H9 (cell line): ENCODE measurements around the gene HERC4. TPM values are rescaled to one million over a fixed set of nuclear protein-coding genes. Genes with fewer than 3 reads are reported as not detected.

Experiments
- DNase-seq: peaks from one replicate; pipeline ENCODE4 v3.0.0-alpha.2; 2017
- H2AFZ ChIP-seq: one replicate; pipeline ENCODE4 v1.6.1; 2013; ENCODE audit warnings: mild to moderate bottlenecking, low read length, control low read depth, moderate library complexity
- H2AK5ac ChIP-seq: 2 replicates; pipeline ENCODE4 v1.6.1; 2013; ENCODE audit warnings: low read length, control low read depth, mixed read lengths; ENCODE audit not compliant: insufficient read length
- H2BK120ac ChIP-seq: one replicate; pipeline ENCODE4 v1.6.1; 2013; ENCODE audit warnings: low read depth, mild to moderate bottlenecking, low read length, control low read depth, inconsistent platforms; ENCODE audit not compliant: poor library complexity, severe bottlenecking
- H2BK12ac ChIP-seq: 2 replicates; pipeline ENCODE4 v1.6.1; 2013; ENCODE audit warnings: low read length, control low read depth, mixed read lengths, low read depth; ENCODE audit not compliant: insufficient read length
- H2BK15ac ChIP-seq: 2 replicates; pipeline ENCODE4 v1.6.1; 2013; ENCODE audit warnings: low read depth, low read length, control low read depth
- H2BK20ac ChIP-seq: one replicate; pipeline ENCODE4 v1.6.1; 2013; ENCODE audit warnings: low read depth, mild to moderate bottlenecking, low read length, control low read depth, inconsistent platforms; ENCODE audit not compliant: poor library complexity, severe bottlenecking
- H2BK5ac ChIP-seq: 2 replicates; pipeline ENCODE4 v1.6.1; 2013; ENCODE audit warnings: low read length, control low read depth, mixed read lengths; ENCODE audit not compliant: insufficient read length
- H3K14ac ChIP-seq: 2 replicates; pipeline ENCODE4 v1.6.1; 2013; ENCODE audit warnings: low read length, control low read depth; ENCODE audit not compliant: insufficient read depth
- H3K18ac ChIP-seq: 2 replicates; pipeline ENCODE4 v1.6.1; 2013; ENCODE audit warnings: low read depth, mild to moderate bottlenecking, mixed read lengths, low read length, control low read depth; ENCODE audit not compliant: insufficient read length
- H3K23ac ChIP-seq: 2 replicates; pipeline ENCODE4 v1.6.1; 2013; ENCODE audit warnings: low read length, control low read depth, mixed read lengths, low read depth; ENCODE audit not compliant: insufficient read length
- H3K23me2 ChIP-seq: 2 replicates; pipeline ENCODE4 v1.6.1; 2013; ENCODE audit warnings: low read depth, mild to moderate bottlenecking, mixed read lengths, low read length, control low read depth; ENCODE audit not compliant: insufficient read length, poor library complexity, severe bottlenecking
- H3K27ac ChIP-seq: 2 replicates; pipeline ENCODE4 v1.5.1; 2013; ENCODE audit warnings: low read length, control low read depth, mixed read lengths, low read depth; ENCODE audit not compliant: insufficient read length
- H3K27me3 ChIP-seq: 2 replicates; pipeline ENCODE4 v1.6.1; 2013; ENCODE audit warnings: low read length, control low read depth, inconsistent platforms; ENCODE audit not compliant: insufficient read depth
- H3K4ac ChIP-seq: 2 replicates; pipeline ENCODE4 v1.6.1; 2013; ENCODE audit warnings: low read depth, mild to moderate bottlenecking, control low read depth, inconsistent platforms, low read length, moderate library complexity
- H3K4me1 ChIP-seq: 2 replicates; pipeline ENCODE4 v1.6.1; 2013; ENCODE audit warnings: low read length, control low read depth, inconsistent platforms; ENCODE audit not compliant: insufficient read depth
- H3K4me2 ChIP-seq: 2 replicates; pipeline ENCODE4 v1.6.1; 2013; ENCODE audit warnings: low read length, control low read depth, mixed read lengths; ENCODE audit not compliant: insufficient read length, insufficient read depth
- H3K56ac ChIP-seq: 2 replicates; pipeline ENCODE4 v1.6.1; 2013; ENCODE audit warnings: low read depth, mild to moderate bottlenecking, mixed read lengths, low read length, control low read depth; ENCODE audit not compliant: insufficient read length
- H3K79me1 ChIP-seq: 2 replicates; pipeline ENCODE4 v1.6.1; 2013; ENCODE audit warnings: low read depth, mild to moderate bottlenecking, moderate library complexity, low read length, control low read depth, inconsistent platforms; ENCODE audit not compliant: insufficient read depth, poor library complexity, severe bottlenecking
- H3K79me2 ChIP-seq: 2 replicates; pipeline ENCODE4 v1.6.1; 2013; ENCODE audit warnings: low read length, control low read depth, inconsistent platforms; ENCODE audit not compliant: insufficient read depth
- H3K9ac ChIP-seq: 2 replicates; pipeline ENCODE4 v1.6.1; 2013; ENCODE audit warnings: low read length, control low read depth, mixed read lengths; ENCODE audit not compliant: insufficient read length; ENCODE audit errors: extremely low read depth
- H3K9me3 ChIP-seq: one replicate; pipeline ENCODE4 v1.6.1; 2013; ENCODE audit warnings: low read depth, low read length, inconsistent platforms; ENCODE audit not compliant: control insufficient read depth
- H3T11ph ChIP-seq: one replicate; pipeline ENCODE4 v1.6.1; 2013; ENCODE audit warnings: mild to moderate bottlenecking, low read length, control low read depth, inconsistent platforms
- H4K20me1 ChIP-seq: one replicate; pipeline ENCODE4 v1.6.1; 2013; ENCODE audit not compliant: control insufficient read depth, insufficient read length, insufficient read depth
- H4K5ac ChIP-seq: 2 replicates; pipeline ENCODE4 v1.6.1; 2013; ENCODE audit warnings: low read depth, mild to moderate bottlenecking, mixed read lengths, low read length, control low read depth; ENCODE audit not compliant: insufficient read length
- H4K8ac ChIP-seq: replicated peaks from 2 replicates; pipeline ENCODE4 v1.6.1; 2013; ENCODE audit warnings: low read length, control low read depth, mixed read lengths, low read depth; ENCODE audit not compliant: insufficient read length
- H4K91ac ChIP-seq: 2 replicates; pipeline ENCODE4 v1.6.1; 2013; ENCODE audit warnings: low read depth, mild to moderate bottlenecking, moderate library complexity, mixed read lengths, low read length, control low read depth; ENCODE audit not compliant: insufficient read length
- H3K27ac Mint-ChIP-seq, 3 experiments: 2 replicates in 2 of 3; 3 replicates in 1 of 3; pipeline ENCODE4 v1.8.0; 2020 to 2021; ENCODE audit warnings: mixed read lengths in 3 of 3, mild to moderate bottlenecking in 1 of 3, moderate library complexity in 1 of 3
- H3K27me3 Mint-ChIP-seq: 2 replicates; pipeline ENCODE4 v1.8.0; 2021; ENCODE audit warnings: low read depth, mild to moderate bottlenecking, moderate library complexity, mixed read lengths
- H3K36me3 Mint-ChIP-seq, 3 experiments: 2 replicates in 2 of 3; 3 replicates in 1 of 3; pipeline ENCODE4 v1.8.0; 2020 to 2021; ENCODE audit warnings: low read depth in 3 of 3, mixed read lengths in 3 of 3; ENCODE audit not compliant: insufficient read depth in 1 of 3
- H3K4me1 Mint-ChIP-seq, 2 experiments: 2 replicates each; pipeline ENCODE4 v1.8.0; 2020; ENCODE audit warnings: mixed read lengths in 2 of 2
- H3K4me3 Mint-ChIP-seq, 2 experiments: 2 replicates in 1 of 2; 3 replicates in 1 of 2; pipeline ENCODE4 v1.8.0; 2020 to 2021; ENCODE audit warnings: mild to moderate bottlenecking in 2 of 2, mixed read lengths in 2 of 2, moderate library complexity in 1 of 2
- H3K9me3 Mint-ChIP-seq, 2 experiments: 2 replicates in 1 of 2; 3 replicates in 1 of 2; pipeline ENCODE4 v1.8.0; 2020; ENCODE audit warnings: mild to moderate bottlenecking in 2 of 2, mixed read lengths in 2 of 2, moderate library complexity in 1 of 2
- CTCF ChIP-seq: fragments of 200-600 bp; sonication (generic); conservative IDR thresholded peaks from 3 replicates; pipeline ENCODE4 v1.8.0; 2021; ENCODE audit warnings: antibody characterized with exemption, mild to moderate bottlenecking
- WGBS: extraction: QIAGEN DNeasy Blood & Tissue Kit; methylation state at CpG from one replicate; pipeline ENCODE4 v1.1.7; 2013; ENCODE audit warnings: missing lambda C conversion rate, low lambda C conversion rate, mixed read lengths; ENCODE audit not compliant: insufficient read length; ENCODE audit errors: extremely low coverage; 5-methylcytosine and 5-hydroxymethylcytosine counted together
- total RNA-seq: library from RNA; stranded (reverse); gene quantifications from 2 replicates; pipeline ENCODE4 v1.2.1, GENCODE V29; 2021

Gene HERC4
- total RNA-seq, 1 experiment from 2014 or later, result 24.5 TPM

- H2AFZ ChIP-seq, result no peak overlapping the region
- no peaks in the 10 kb centered on the region for H3K27me3 ChIP-seq
- no peak overlapping the region for H3K23ac ChIP-seq
- H3K27ac ChIP-seq, result no peak overlapping the region
- H2BK15ac ChIP-seq, result no peak overlapping the region
- H3T11ph ChIP-seq, result no peak overlapping the region
- no peaks in the 10 kb centered on the region for H3K4me1 Mint-ChIP-seq
- H3K79me1 ChIP-seq, result no peaks in the 10 kb centered on the region
- H3K56ac ChIP-seq, result no peak overlapping the region
- no peak overlapping the region for H2AK5ac ChIP-seq
- no peak overlapping the region for H3K4me2 ChIP-seq
- H3K9ac ChIP-seq, result no peak overlapping the region
- no peak overlapping the region for H3K4ac ChIP-seq
- no peak overlapping the region for H2BK120ac ChIP-seq
- DNase-seq, result no peak
- no peaks in the 10 kb centered on the region for H3K79me2 ChIP-seq
- peak overlapping the region in 1 of 3 experiments; percentile 11; a peak in 1 of 7 replicates for H3K27ac Mint-ChIP-seq
- H3K23me2 ChIP-seq, result no peaks in the 10 kb centered on the region
- no peak overlapping the region for H4K91ac ChIP-seq
- no peak overlapping the region for H4K8ac ChIP-seq
- H2BK5ac ChIP-seq, result no peak overlapping the region
- WGBS, result 100% methylated on average over 2 of the region's 9 CpGs
- H3K4me3 Mint-ChIP-seq, result no peak overlapping the region
- H3K36me3 Mint-ChIP-seq, result peaks cover 7 to 22% (median 21%) of the 10 kb centered on the region in 3 experiments; a peak in 5 of 7 replicates
- no peaks in the 10 kb centered on the region for H4K20me1 ChIP-seq
- H3K9me3 Mint-ChIP-seq, result no peaks in the 10 kb centered on the region
- no peak overlapping the region for H3K14ac ChIP-seq
- H4K5ac ChIP-seq, result no peak overlapping the region
- no peaks in the 10 kb centered on the region for H3K27me3 Mint-ChIP-seq
- H3K4me1 ChIP-seq, result no peaks in the 10 kb centered on the region
- no peak for TF ChIP-seq CTCF
- H2BK20ac ChIP-seq, result no peak overlapping the region
- H2BK12ac ChIP-seq, result no peak overlapping the region
- H3K9me3 ChIP-seq, result no peaks in the 10 kb centered on the region
- H3K18ac ChIP-seq, result no peak overlapping the region
These were observed 47.7 kb downstream of the HERC4 start for GRCh38 chr10:68027429-68027828.
